HepG2 (cell line): Measurements from ENCODE around the gene PIGR. TPM values are rescaled to one million over a fixed set of nuclear protein-coding genes. Genes with fewer than 3 reads are reported as not detected.

Source experiments
- ARID3A ChIP-seq: IDR thresholded peaks from 2 replicates; pipeline ENCODE4 v1.6.1; 2012; ENCODE audit warnings: low read depth, low read length, improper control_type of control experiment
- CC2D1A ChIP-seq: sonication (generic); formaldehyde crosslinking; IDR thresholded peaks from 2 replicates; pipeline ENCODE4 v1.8.1; 2023; ENCODE audit warnings: mild to moderate bottlenecking, missing genetic modification reagents
- CENPBD1 ChIP-seq: sonication (generic); formaldehyde crosslinking; IDR thresholded peaks from 2 replicates; pipeline ENCODE4 v1.8.0; 2022; ENCODE audit warnings: missing genetic modification reagents, low read depth, mild to moderate bottlenecking, borderline replicate concordance
- DDIT3 ChIP-seq: sonication (generic); formaldehyde crosslinking; IDR thresholded peaks from 2 replicates; pipeline ENCODE4 v1.4.0; 2020; ENCODE audit warnings: mild to moderate bottlenecking, missing genetic modification reagents
- ETV5 ChIP-seq: IDR thresholded peaks from 2 replicates; pipeline ENCODE4 v1.6.1; 2018; ENCODE audit warnings: missing biosample characterization, missing genetic modification reagents, inconsistent platforms, borderline replicate concordance
- ETV6 ChIP-seq: sonication (generic); formaldehyde crosslinking; conservative IDR thresholded peaks from 2 replicates; pipeline ENCODE4 v1.4.0; 2020; ENCODE audit warnings: missing genetic modification reagents
- FLYWCH1 ChIP-seq: sonication (generic); formaldehyde crosslinking; IDR thresholded peaks from 2 replicates; pipeline ENCODE4 v1.8.1; 2023; ENCODE audit warnings: mild to moderate bottlenecking, missing genetic modification reagents
- FOXP4 ChIP-seq: sonication (generic); formaldehyde crosslinking; IDR thresholded peaks from 2 replicates; pipeline ENCODE4 v1.4.0; 2020; ENCODE audit warnings: missing genetic modification reagents
- HDAC1 ChIP-seq: sonication (generic); formaldehyde crosslinking; IDR thresholded peaks from 2 replicates; pipeline ENCODE4 v1.5.1; 2020; ENCODE audit warnings: mild to moderate bottlenecking, missing genetic modification reagents
- KLF11 ChIP-seq: IDR thresholded peaks from 2 replicates; pipeline ENCODE4 v1.6.1; 2016; ENCODE audit warnings: missing compliant biosample characterization
- NFIB ChIP-seq: sonication (generic); formaldehyde crosslinking; IDR thresholded peaks from 2 replicates; pipeline ENCODE4 v1.9.0; 2021; ENCODE audit warnings: missing genetic modification reagents, mild to moderate bottlenecking, borderline replicate concordance
- NRL ChIP-seq: sonication (generic); formaldehyde crosslinking; IDR thresholded peaks from 2 replicates; pipeline ENCODE4 v1.5.0; 2020; ENCODE audit warnings: missing genetic modification reagents, mild to moderate bottlenecking, moderate library complexity, borderline replicate concordance
- PCBP2 ChIP-seq: fragments of 200-400 bp; formaldehyde crosslinking; optimal IDR thresholded peaks from 2 replicates; pipeline ENCODE3; 2018; ENCODE audit warnings: low read length, low read depth; ENCODE audit not compliant: poor library complexity, severe bottlenecking
- SALL1 ChIP-seq: sonication (generic); formaldehyde crosslinking; IDR thresholded peaks from 2 replicates; pipeline ENCODE4 v1.8.0; 2022; ENCODE audit warnings: mild to moderate bottlenecking, missing genetic modification reagents
- TP53 ChIP-seq: sonication (generic); formaldehyde crosslinking; conservative IDR thresholded peaks from 2 replicates; pipeline ENCODE4 v1.4.0; 2020; ENCODE audit warnings: missing genetic modification reagents
- ZBTB37 ChIP-seq: sonication (generic); formaldehyde crosslinking; IDR thresholded peaks from 2 replicates; pipeline ENCODE4 v1.4.0; 2020; ENCODE audit warnings: mild to moderate bottlenecking, missing genetic modification reagents
- ZFP90 ChIP-seq: sonication (generic); formaldehyde crosslinking; IDR thresholded peaks from 2 replicates; pipeline ENCODE4 v1.8.0; 2022; ENCODE audit warnings: missing genetic modification reagents, mild to moderate bottlenecking, inconsistent platforms, borderline replicate concordance
- ZGPAT ChIP-seq: IDR thresholded peaks from 2 replicates; pipeline ENCODE4 v1.6.1; 2016; ENCODE audit warnings: mild to moderate bottlenecking
- ZNF414 ChIP-seq: sonication (generic); formaldehyde crosslinking; IDR thresholded peaks from 2 replicates; pipeline ENCODE4 v1.5.0; 2020; ENCODE audit warnings: missing genetic modification reagents
- ZNF44 ChIP-seq: sonication (generic); formaldehyde crosslinking; IDR thresholded peaks from 2 replicates; pipeline ENCODE4 v1.5.1; 2020; ENCODE audit warnings: mild to moderate bottlenecking, missing genetic modification reagents
- ZNF580 ChIP-seq: IDR thresholded peaks from 2 replicates; pipeline ENCODE4 v1.6.1; 2016; ENCODE audit warnings: low read depth, borderline replicate concordance
- ZNF619 ChIP-seq: sonication (generic); formaldehyde crosslinking; IDR thresholded peaks from 2 replicates; pipeline ENCODE4 v1.4.0; 2020; ENCODE audit warnings: mild to moderate bottlenecking, missing genetic modification reagents
- polyA plus RNA-seq, 8 experiments: library from polyadenylated mRNA; depleted of rRNA in 3 of 8; stranded (reverse) in 7 of 8; unstranded in 1 of 8; fragments of >200 nt; fragmentation: Illumina TruSeq in 4 of 8; extraction: Trizol in 4 of 8; gene quantifications; 2 replicates each; pipeline versions ENCODE4 v1.2.1 to v1.2.3, GENCODE V29; 2011 to 2016; ENCODE audit warnings: low read depth in 4 of 8, missing spikeins in 1 of 8, mixed read lengths in 1 of 8; ENCODE audit not compliant: insufficient read depth in 1 of 8
- total RNA-seq, 5 experiments: library from RNA; depleted of rRNA; stranded (reverse); fragments of >200 nt; fragmentation: Illumina TruSeq; extraction: Trizol; gene quantifications; 2 replicates each; pipeline ENCODE4 v1.2.3, GENCODE V29; 2016; ENCODE audit warnings: low read depth in 1 of 5

PIGR gene
- total and polyA plus RNA-seq, 2 of the 13 experiments (the other 11 are each of a cell fraction or from before 2014, with no cell fraction given), result not detected

- TF ChIP-seq ARID3A (no peak), ZFP90 (CRISPR knock-in tag) (no peak), SALL1 (CRISPR knock-in tag) (peak; percentile 35; the same call in 1 of the 2 replicates), TP53 (CRISPR knock-in tag) (no peak), FLYWCH1 (CRISPR knock-in tag) (no peak), CENPBD1 (CRISPR knock-in tag) (no peak), ZNF414 (no peak), PCBP2 (no peak), ETV6 (CRISPR knock-in tag) (no peak), NFIB (CRISPR knock-in tag) (no peak), ETV5 (CRISPR knock-in tag) (no peak), ZBTB37 (CRISPR knock-in tag) (no peak), ZNF580 (CRISPR knock-in tag) (peak; percentile 70; the same call in 1 of the 2 replicates), CC2D1A (CRISPR knock-in tag) (no peak), KLF11 (0 out of 2 replicates have a peak, but pooled peaks have one; percentile 39), HDAC1 (CRISPR knock-in tag) (no peak), DDIT3 (no peak), ZGPAT (CRISPR knock-in tag) (no peak), ZNF44 (CRISPR knock-in tag) (no peak), FOXP4 (CRISPR knock-in tag) (no peak), ZNF619 (CRISPR knock-in tag) (no peak), NRL (0 out of 2 replicates have a peak, but pooled peaks have one; percentile 29)
These were observed 10.7 kb downstream of the PIGR start (continued) for GRCh38 chr1:206935491-206936067.
